ENCODE data around the gene GOLPH3.
A peak's percentile ranks its signal among the peaks of the same experiment; 100 is the strongest.
"Not testable (repeated sequence)": the region's sequence is repeated elsewhere in the genome, so short reads cannot be mapped to it uniquely, and the experiment has no call there.

The GOLPH3 gene

DNA sequence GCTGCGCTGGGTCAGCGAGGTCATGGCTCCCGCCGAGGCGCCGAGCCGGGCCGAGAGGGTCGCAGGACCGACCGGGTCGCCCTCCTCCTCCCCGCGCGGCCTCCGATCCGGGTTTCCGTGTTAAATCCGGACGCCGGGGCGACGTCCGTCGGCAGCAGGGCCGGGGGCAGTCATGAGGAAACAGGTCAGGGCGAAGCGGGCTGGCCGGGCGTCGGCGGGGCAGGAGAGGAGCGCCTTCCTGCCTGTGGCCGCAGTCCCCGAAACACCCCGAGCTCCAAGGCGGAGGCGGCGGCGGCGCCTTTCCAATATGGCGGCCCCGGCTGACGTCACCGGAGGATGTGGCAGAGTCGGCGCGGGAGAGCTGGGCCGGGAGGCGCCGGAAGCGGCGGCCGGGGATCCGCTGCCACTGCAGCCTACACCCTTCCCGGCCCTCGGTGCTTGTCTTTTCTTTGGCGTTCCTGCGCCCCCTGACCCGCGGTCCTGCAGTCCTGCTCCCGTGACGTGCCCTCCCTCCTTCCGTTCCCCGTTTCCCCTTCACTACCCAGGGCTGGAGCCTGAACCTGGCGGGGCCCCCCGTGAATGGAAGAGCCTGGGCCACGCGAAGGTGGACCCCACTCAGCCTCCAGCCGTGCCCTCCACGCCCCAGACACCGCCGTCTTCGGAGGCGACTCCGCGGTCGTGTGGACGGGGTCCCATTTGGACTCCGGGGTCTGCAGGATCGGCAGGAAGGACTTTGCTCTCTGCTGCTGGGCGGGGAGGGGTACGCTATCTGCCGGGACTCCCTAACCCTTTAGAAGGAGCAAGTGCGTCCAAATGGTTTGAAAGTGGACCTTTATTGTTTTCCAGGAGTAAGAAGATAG lies at the start of gene GOLPH3:
TSS of gene GOLPH3 (minus strand) at position 309 of the 860 bp plus-strand sequence. CDS start at position 24, 285 bp downstream.
- no peaks in the 10 kb centered on the region for H3K27me3 ChIP-seq (ENCODE audit: control insufficient read depth in 1 of 2, insufficient read depth in 2 of 2, low read length in 2 of 2)
- peaks cover 15% of the 10 kb centered on the region for H3K36me3 ChIP-seq (ENCODE audit: insufficient read depth, low read length)
- H3K27ac ChIP-seq (ENCODE audit: low read depth, low read length), result peak within 1 kb of the TSS; percentile 99
- peaks cover 19% of the 10 kb centered on the region for H3K4me1 ChIP-seq (ENCODE audit: insufficient read depth, low read length)
- H3K4me3 ChIP-seq (ENCODE audit: low read depth in 1 of 2, low read length in 2 of 2), result peak within 1 kb of the TSS; percentile 90 to 95
- no peaks in the 10 kb centered on the region for H3K9me3 ChIP-seq (ENCODE audit: low read length)
- H3K9ac ChIP-seq (ENCODE audit: low read length), result peak within 1 kb of the TSS; percentile 97

DNA sequence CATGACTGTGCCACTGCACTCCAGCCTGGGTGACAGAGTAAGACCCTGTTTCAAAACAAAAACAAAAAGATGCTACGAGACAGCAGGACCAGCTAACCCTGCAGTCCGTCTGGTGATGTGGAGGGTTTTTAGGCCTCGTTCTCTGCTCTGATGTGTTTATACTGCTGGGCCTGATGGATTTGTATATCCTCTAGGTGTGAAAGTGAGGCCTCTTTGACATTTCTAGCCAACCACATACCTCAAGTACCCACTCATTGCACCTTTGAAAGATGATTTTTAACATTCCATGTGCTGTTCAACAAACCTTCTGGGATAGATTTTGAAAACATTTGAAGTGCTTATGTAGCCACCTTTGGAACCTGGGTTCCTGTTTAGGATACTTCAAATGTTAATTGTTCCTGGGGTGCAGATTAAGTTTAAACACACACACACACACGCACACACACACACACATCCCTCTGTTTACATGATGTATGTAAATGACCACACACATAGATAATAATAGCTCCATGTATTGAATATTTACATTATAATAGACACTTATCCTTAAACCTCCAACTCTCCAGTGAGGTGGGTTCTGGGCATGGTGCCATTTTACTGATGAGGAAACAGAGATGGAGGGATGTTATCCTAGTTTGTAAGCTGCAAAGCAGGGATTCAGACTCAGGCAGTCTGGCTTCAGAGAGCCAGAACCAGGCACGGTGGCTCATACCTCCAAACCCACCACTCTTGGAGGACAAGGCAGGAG lies 48.8 kb upstream of the GOLPH3 start:
- H3K9ac ChIP-seq (ENCODE audit: low read length), result no peak overlapping the region
- peak overlapping the region; percentile 21 for H3K27ac ChIP-seq (ENCODE audit: low read depth, low read length)
- peaks cover 26% of the 10 kb centered on the region for H3K4me1 ChIP-seq (ENCODE audit: insufficient read depth, low read length)
- H3K36me3 ChIP-seq (ENCODE audit: insufficient read depth, low read length), result no peaks in the 10 kb centered on the region
- H3K27me3 ChIP-seq (ENCODE audit: control insufficient read depth in 1 of 2, insufficient read depth in 2 of 2, low read length in 2 of 2), result no peaks in the 10 kb centered on the region
- H3K9me3 ChIP-seq (ENCODE audit: low read length), result no peaks in the 10 kb centered on the region
- H3K4me3 ChIP-seq (ENCODE audit: low read depth in 1 of 2, low read length in 2 of 2), result no peak overlapping the region

DNA sequence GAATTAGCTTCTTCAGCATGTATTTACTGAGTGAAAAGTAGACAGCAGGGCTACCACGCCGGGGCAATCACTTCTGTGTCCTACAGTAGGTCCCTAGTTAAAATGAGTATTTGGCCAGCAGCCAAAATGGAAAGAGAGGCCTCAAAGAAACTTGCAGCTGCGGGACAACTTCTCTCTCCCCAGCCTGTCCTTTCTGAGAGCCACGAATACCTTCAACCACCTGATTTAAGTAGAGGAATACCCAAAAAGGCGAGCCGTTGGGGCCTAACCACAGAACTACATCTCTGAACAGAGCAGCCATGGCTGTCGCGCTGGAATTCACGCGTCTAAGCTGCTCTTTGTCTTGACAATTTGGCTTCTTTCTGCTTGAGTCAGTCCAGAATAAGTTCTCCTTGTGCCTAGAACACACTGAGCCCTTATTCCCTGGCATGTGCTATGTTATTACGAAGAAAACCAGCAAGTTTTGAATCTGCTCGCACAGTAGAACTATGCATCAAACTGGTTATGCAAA lies 43.8 kb upstream of the GOLPH3 start:
- no peaks in the 10 kb centered on the region for H3K9me3 ChIP-seq (ENCODE audit: low read length)
- no peaks in the 10 kb centered on the region for H3K27me3 ChIP-seq (ENCODE audit: control insufficient read depth in 1 of 2, insufficient read depth in 2 of 2, low read length in 2 of 2)
- H3K4me1 ChIP-seq (ENCODE audit: insufficient read depth, low read length), result peaks cover 13% of the 10 kb centered on the region
- H3K36me3 ChIP-seq (ENCODE audit: insufficient read depth, low read length), result no peaks in the 10 kb centered on the region
- H3K27ac ChIP-seq (ENCODE audit: low read depth, low read length), result peak overlapping the region; percentile 88
- H3K9ac ChIP-seq (ENCODE audit: low read length), result no peak overlapping the region
- no peak overlapping the region for H3K4me3 ChIP-seq (ENCODE audit: low read depth in 1 of 2, low read length in 2 of 2)

DNA sequence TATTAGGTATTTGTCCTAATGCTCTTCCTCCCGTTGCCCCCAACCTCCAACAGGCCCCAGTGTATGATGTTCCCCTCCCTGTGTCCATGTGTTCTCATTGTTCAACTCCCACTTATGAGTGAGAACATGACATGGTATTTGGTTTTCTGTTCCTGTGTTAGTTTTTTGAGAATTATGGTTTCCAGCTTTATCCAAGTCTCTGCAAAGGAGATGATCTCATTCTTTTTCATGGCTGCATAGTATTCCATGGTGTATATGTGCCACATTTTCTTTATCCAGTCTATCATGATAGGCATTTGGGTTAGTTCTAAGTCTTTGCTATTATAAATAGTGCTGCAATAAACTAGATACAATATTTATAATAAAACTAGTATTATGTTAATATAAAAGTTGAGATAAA lies 40.2 kb upstream of the GOLPH3 start:
- not testable (repeated sequence) for H3K36me3 ChIP-seq (ENCODE audit: insufficient read depth, low read length); H3K27ac ChIP-seq (ENCODE audit: low read depth, low read length); H3K4me3 ChIP-seq (ENCODE audit: low read depth in 1 of 2, low read length in 2 of 2); H3K9ac ChIP-seq (ENCODE audit: low read length); H3K9me3 ChIP-seq (ENCODE audit: low read length); H3K27me3 ChIP-seq (ENCODE audit: control insufficient read depth in 1 of 2, insufficient read depth in 2 of 2, low read length in 2 of 2)
- H3K4me1 ChIP-seq (ENCODE audit: insufficient read depth, low read length), result peaks cover 13% of the 10 kb centered on the region

DNA sequence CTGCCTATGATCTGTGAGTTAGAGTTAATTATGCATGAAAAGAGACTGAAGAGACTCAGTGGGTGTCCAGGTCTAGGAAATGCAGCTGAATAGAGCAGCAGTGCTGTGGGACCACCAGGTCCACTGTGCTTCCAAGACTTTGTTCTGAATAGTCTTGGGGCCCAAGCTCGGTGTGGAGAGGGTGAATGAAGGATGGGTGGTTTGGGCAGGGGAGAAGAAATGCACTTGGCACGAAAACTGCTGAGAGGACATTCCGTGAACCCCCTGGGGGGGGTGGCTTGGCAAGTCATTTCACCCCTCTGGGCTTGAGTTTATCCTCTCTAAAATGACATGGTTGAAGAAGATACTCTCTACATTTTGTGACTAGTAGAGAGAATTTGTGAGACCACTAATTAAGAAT lies 36.0 kb upstream of the GOLPH3 start:
- Histone ChIP-seq H3K4me1 (ENCODE audit: insufficient read depth, low read length) (no peaks in the 10 kb centered on the region), H3K9me3 (ENCODE audit: low read length) (no peaks in the 10 kb centered on the region), H3K4me3 (ENCODE audit: low read depth in 1 of 2, low read length in 2 of 2) (no peak overlapping the region), H3K36me3 (ENCODE audit: insufficient read depth, low read length) (no peaks in the 10 kb centered on the region), H3K27me3 (ENCODE audit: control insufficient read depth in 1 of 2, insufficient read depth in 2 of 2, low read length in 2 of 2) (no peaks in the 10 kb centered on the region), H3K27ac (ENCODE audit: low read depth, low read length) (no peak overlapping the region), H3K9ac (ENCODE audit: low read length) (no peak overlapping the region)

DNA sequence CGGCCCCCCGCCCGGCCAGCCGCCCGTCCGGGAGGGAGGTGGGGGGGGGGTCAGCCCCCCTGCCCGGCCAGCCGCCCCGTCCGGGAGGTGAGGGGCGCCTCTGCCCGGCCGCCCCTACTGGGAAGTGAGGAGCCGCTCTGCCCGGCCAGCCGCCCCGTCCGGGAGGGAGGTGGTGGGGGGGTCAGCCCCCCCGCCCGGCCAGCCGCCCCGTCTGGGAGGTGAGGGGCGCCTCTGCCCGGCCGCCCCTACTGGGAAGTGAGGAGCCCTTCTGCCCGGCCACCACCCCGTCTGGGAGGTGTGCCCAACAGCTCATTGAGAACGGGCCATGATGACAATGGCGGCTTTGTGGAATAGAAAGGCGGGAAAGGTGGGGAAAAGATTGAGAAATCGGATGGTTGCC lies 34.7 kb upstream of the GOLPH3 start:
- not testable (repeated sequence) for H3K4me1 ChIP-seq (ENCODE audit: insufficient read depth, low read length); H3K9me3 ChIP-seq (ENCODE audit: low read length); H3K27ac ChIP-seq (ENCODE audit: low read depth, low read length); H3K9ac ChIP-seq (ENCODE audit: low read length); H3K4me3 ChIP-seq (ENCODE audit: low read depth in 1 of 2, low read length in 2 of 2); H3K27me3 ChIP-seq (ENCODE audit: control insufficient read depth in 1 of 2, insufficient read depth in 2 of 2, low read length in 2 of 2); H3K36me3 ChIP-seq (ENCODE audit: insufficient read depth, low read length)

DNA sequence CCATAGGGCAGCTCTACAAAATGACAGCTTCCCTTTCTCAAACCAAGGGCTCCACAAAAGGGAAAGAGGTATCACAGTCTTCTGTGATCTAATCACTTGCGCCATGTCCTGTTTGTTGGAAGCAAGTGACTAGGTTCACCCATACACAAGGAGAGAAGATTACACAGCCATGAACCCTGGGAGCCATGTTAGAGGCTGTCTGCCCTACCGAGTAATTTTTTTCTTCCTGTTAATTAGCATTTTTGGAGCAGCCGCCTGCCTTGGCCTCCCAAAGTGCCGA lies 33.2 kb upstream of the GOLPH3 start:
- Histone ChIP-seq H3K9me3 (ENCODE audit: low read length) (no peaks in the 10 kb centered on the region), H3K4me3 (ENCODE audit: low read depth in 1 of 2, low read length in 2 of 2) (no peak overlapping the region), H3K27ac (ENCODE audit: low read depth, low read length) (no peak overlapping the region), H3K9ac (ENCODE audit: low read length) (no peak overlapping the region), H3K4me1 (ENCODE audit: insufficient read depth, low read length) (no peaks in the 10 kb centered on the region), H3K27me3 (ENCODE audit: control insufficient read depth in 1 of 2, insufficient read depth in 2 of 2, low read length in 2 of 2) (no peaks in the 10 kb centered on the region), H3K36me3 (ENCODE audit: insufficient read depth, low read length) (no peaks in the 10 kb centered on the region)

DNA sequence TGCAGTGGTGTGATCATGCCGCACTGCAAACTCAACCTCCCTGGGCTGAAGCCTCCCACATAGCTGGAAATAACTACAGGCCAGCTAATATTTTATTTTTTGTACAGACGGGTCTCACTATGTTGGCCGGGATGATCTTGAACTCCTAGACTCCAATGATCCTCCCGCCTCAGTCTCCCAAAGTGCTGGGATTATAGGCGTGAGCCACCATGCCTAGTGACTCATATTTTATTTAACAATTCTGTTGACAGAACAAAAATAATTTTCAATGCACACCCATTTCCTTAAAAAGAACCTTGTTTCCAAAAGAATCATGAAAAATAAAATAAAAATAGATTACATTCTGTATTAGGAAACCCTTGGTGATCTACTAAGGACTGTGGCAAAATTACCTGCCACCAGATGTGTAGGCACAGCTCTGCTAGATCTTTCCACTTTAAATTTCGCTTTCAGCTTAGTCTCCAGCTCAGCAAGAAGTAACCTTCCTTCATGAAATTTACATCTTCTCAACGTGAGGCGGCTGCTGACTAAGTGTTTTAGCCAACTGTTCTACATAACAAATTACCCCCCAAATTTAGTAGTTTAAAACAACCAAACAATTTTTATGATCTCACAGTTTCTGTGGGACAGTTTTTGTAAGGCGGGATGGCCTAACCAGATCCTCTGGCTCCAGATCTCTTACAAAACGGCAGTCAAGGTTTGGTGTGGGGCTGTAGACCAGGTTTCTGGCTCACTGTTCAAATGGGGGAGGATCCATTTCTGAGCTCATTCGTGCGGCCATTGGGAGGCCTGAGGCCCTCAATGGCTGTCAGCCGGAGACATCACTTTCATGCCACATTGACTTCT lies 32.6 kb upstream of the GOLPH3 start:
- Histone ChIP-seq H3K27ac (ENCODE audit: low read depth, low read length) (no peak overlapping the region), H3K4me1 (ENCODE audit: insufficient read depth, low read length) (no peaks in the 10 kb centered on the region), H3K36me3 (ENCODE audit: insufficient read depth, low read length) (no peaks in the 10 kb centered on the region), H3K9ac (ENCODE audit: low read length) (no peak overlapping the region), H3K27me3 (ENCODE audit: control insufficient read depth in 1 of 2, insufficient read depth in 2 of 2, low read length in 2 of 2) (no peaks in the 10 kb centered on the region), H3K9me3 (ENCODE audit: low read length) (no peaks in the 10 kb centered on the region), H3K4me3 (ENCODE audit: low read depth in 1 of 2, low read length in 2 of 2) (no peak overlapping the region)

DNA sequence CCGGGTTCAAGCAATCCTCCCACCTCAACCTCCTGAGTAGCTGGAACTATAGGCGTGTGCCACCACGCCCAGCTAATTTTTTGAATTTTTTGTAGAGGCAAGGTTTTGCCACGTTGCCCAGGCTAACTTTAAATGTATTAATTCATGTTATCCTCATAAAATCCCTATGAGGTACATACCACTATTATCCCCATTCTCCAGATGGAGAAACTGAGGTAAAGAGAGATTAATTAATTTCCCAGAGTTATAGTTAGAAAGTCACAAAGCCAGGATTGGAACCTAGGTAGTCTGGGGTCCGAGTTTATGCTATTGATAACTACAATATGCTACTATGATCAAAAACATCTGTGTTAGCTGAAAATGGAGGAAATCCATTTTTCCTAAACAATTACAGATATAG lies 31.9 kb upstream of the GOLPH3 start:
- H3K9ac ChIP-seq (ENCODE audit: low read length), result no peak overlapping the region
- no peak overlapping the region for H3K4me3 ChIP-seq (ENCODE audit: low read depth in 1 of 2, low read length in 2 of 2)
- no peaks in the 10 kb centered on the region for H3K27me3 ChIP-seq (ENCODE audit: control insufficient read depth in 1 of 2, insufficient read depth in 2 of 2, low read length in 2 of 2)
- no peaks in the 10 kb centered on the region for H3K36me3 ChIP-seq (ENCODE audit: insufficient read depth, low read length)
- no peaks in the 10 kb centered on the region for H3K9me3 ChIP-seq (ENCODE audit: low read length)
- no peak overlapping the region for H3K27ac ChIP-seq (ENCODE audit: low read depth, low read length)
- H3K4me1 ChIP-seq (ENCODE audit: insufficient read depth, low read length), result no peaks in the 10 kb centered on the region

DNA sequence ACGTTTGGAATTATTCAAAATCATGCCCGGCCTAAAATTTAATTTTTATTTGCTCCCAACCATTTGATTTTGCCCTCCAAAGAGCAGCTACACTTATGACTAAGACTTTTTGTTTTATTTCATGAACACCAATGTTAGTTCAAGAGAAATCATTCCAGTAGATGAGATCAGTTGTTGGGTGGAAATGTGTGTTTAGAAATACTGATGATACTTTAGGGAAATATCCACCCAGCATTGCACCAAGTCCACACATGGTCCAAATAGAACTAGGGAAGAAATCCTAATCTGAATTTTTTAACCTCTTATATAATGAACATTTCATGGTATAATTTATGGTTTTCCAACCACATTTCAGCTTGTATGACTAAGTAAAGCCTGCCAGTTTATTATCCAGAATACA lies 28.3 kb upstream of the GOLPH3 start:
- H3K27ac ChIP-seq (ENCODE audit: low read depth, low read length), result no peak overlapping the region
- no peaks in the 10 kb centered on the region for H3K27me3 ChIP-seq (ENCODE audit: control insufficient read depth in 1 of 2, insufficient read depth in 2 of 2, low read length in 2 of 2)
- no peak overlapping the region for H3K9ac ChIP-seq (ENCODE audit: low read length)
- H3K4me1 ChIP-seq (ENCODE audit: insufficient read depth, low read length), result no peaks in the 10 kb centered on the region
- no peaks in the 10 kb centered on the region for H3K36me3 ChIP-seq (ENCODE audit: insufficient read depth, low read length)
- no peaks in the 10 kb centered on the region for H3K9me3 ChIP-seq (ENCODE audit: low read length)
- H3K4me3 ChIP-seq (ENCODE audit: low read depth in 1 of 2, low read length in 2 of 2), result no peak overlapping the region

DNA sequence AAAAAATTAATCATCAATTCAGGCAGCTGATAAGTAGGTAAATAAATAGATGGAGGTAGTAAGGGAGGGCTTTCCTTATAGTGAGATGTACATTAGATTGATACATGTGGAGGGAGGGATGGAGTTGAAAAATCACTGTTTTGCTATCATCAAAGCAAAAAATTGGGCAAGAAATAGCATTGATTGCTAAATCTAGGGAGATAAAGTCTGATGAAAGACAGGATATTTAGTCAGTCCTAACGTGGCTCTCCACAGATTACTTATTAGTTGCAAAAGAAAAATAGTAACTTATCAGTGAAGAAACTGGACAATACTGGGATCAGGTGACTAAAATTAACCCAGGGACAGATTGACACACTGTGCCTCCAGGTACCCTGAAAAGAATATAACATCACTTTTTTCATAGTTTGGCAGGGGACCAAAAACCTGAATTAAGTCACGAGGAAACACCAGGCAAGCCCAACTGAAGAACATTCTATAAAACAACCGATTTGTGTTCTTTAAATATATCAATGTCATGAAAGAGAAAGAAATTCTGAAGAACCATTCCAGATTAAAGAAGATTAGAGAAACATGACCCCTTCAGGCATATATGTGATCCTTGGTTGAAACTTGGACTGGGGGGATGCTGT lies 27.1 kb upstream of the GOLPH3 start:
- H3K36me3 ChIP-seq (ENCODE audit: insufficient read depth, low read length), result no peaks in the 10 kb centered on the region
- H3K27me3 ChIP-seq (ENCODE audit: control insufficient read depth in 1 of 2, insufficient read depth in 2 of 2, low read length in 2 of 2), result no peaks in the 10 kb centered on the region
- no peak overlapping the region for H3K4me3 ChIP-seq (ENCODE audit: low read depth in 1 of 2, low read length in 2 of 2)
- no peaks in the 10 kb centered on the region for H3K4me1 ChIP-seq (ENCODE audit: insufficient read depth, low read length)
- no peaks in the 10 kb centered on the region for H3K9me3 ChIP-seq (ENCODE audit: low read length)
- no peak overlapping the region for H3K9ac ChIP-seq (ENCODE audit: low read length)
- no peak overlapping the region for H3K27ac ChIP-seq (ENCODE audit: low read depth, low read length)
